SIG-M5 treated with dmso at 0.1 percent for 504 hours (cell line): ENCODE results near the gene GSTM5.
"Not testable (repeated sequence)": the region's sequence is repeated elsewhere in the genome, so short reads cannot be mapped to it uniquely, and the experiment has no call there.

ENCODE experiments used
- DNase-seq: peaks from one replicate; lab custom pipeline; 2025; ENCODE audit not compliant: unreplicated experiment; lab: John Stamatoyannopoulos, UW

GSTM5 gene

GRCh38 chr1:109711593-109712320, at the start of gene GSTM5:
GSTM5 (plus strand) TSS chr1:109712251; CDS start chr1:109712313, 62 bp downstream.
- DNase-seq = not testable (repeated sequence)

GRCh38 chr1:109664671-109665070, 47.4 kb upstream of the GSTM5 start:
- no peak for DNase-seq

- peak; percentile 72 for DNase-seq
Measured at GRCh38 chr1:109667452-109668122, 44.5 kb upstream of the GSTM5 start, which contains the start of gene GSTM2. GSTM2 (plus strand) TSS chr1:109668057; CDS start chr1:109668116, 59 bp downstream.

- no peak for DNase-seq
Measured at GRCh38 chr1:109668123-109668775, 43.8 kb upstream of the GSTM5 start.

GRCh38 chr1:109669246-109669948, 42.7 kb upstream of the GSTM5 start:
- no peak for DNase-seq

GRCh38 chr1:109669949-109670302, 42.1 kb upstream of the GSTM5 start:
- DNase-seq = not testable (repeated sequence)

GRCh38 chr1:109671067-109671466, 41.0 kb upstream of the GSTM5 start:
- DNase-seq = no peak

- DNase-seq = not testable (repeated sequence)
Measured at GRCh38 chr1:109673861-109674260, 38.2 kb upstream of the GSTM5 start.

GRCh38 chr1:109676683-109677381, 35.2 kb upstream of the GSTM5 start:
- DNase-seq = not testable (repeated sequence)

GRCh38 chr1:109677459-109677858, 34.6 kb upstream of the GSTM5 start:
- DNase-seq = no peak

GRCh38 chr1:109678637-109679036, 33.4 kb upstream of the GSTM5 start:
- DNase-seq = not testable (repeated sequence)

GRCh38 chr1:109684777-109685176, 27.3 kb upstream of the GSTM5 start:
- DNase-seq = not testable (repeated sequence)

GRCh38 chr1:109685399-109685798, 26.7 kb upstream of the GSTM5 start:
- DNase-seq = not testable (repeated sequence)

- not testable (repeated sequence) for DNase-seq
Measured at GRCh38 chr1:109685890-109686289, 26.2 kb upstream of the GSTM5 start.

- DNase-seq = not testable (repeated sequence)
Measured at GRCh38 chr1:109687109-109687508, 24.9 kb upstream of the GSTM5 start.

GRCh38 chr1:109687641-109688499, 24.2 kb upstream of the GSTM5 start, which contains the start of gene GSTM1:
GSTM1 (plus strand) TSS chr1:109687817; CDS start chr1:109687874, 57 bp downstream.
- DNase-seq = peak; percentile 36

GRCh38 chr1:109689844-109690405, 22.1 kb upstream of the GSTM5 start:
- no peak for DNase-seq

- DNase-seq = no peak
Measured at GRCh38 chr1:109691759-109692158, 20.3 kb upstream of the GSTM5 start.

- not testable (repeated sequence) for DNase-seq
Measured at GRCh38 chr1:109694400-109694799, 17.7 kb upstream of the GSTM5 start.
